H9 (cell line): Measurements from ENCODE around the gene SPRR2B. TPM values are rescaled to one million over a fixed set of nuclear protein-coding genes. Genes with fewer than 3 reads are reported as not detected.
A peak's percentile ranks its signal among the peaks of the same experiment; 100 is the strongest.

ENCODE experiments used
- DNase-seq: peaks from one replicate; pipeline ENCODE4 v3.0.0-alpha.2; 2017
- H2AFZ ChIP-seq: one replicate; pipeline ENCODE4 v1.6.1; 2013; ENCODE audit warnings: mild to moderate bottlenecking, low read length, control low read depth, moderate library complexity
- H2AK5ac ChIP-seq: 2 replicates; pipeline ENCODE4 v1.6.1; 2013; ENCODE audit warnings: low read length, control low read depth, mixed read lengths; ENCODE audit not compliant: insufficient read length
- H2BK120ac ChIP-seq: one replicate; pipeline ENCODE4 v1.6.1; 2013; ENCODE audit warnings: low read depth, mild to moderate bottlenecking, low read length, control low read depth, inconsistent platforms; ENCODE audit not compliant: poor library complexity, severe bottlenecking
- H2BK12ac ChIP-seq: 2 replicates; pipeline ENCODE4 v1.6.1; 2013; ENCODE audit warnings: low read length, control low read depth, mixed read lengths, low read depth; ENCODE audit not compliant: insufficient read length
- H2BK15ac ChIP-seq: 2 replicates; pipeline ENCODE4 v1.6.1; 2013; ENCODE audit warnings: low read depth, low read length, control low read depth
- H2BK20ac ChIP-seq: one replicate; pipeline ENCODE4 v1.6.1; 2013; ENCODE audit warnings: low read depth, mild to moderate bottlenecking, low read length, control low read depth, inconsistent platforms; ENCODE audit not compliant: poor library complexity, severe bottlenecking
- H2BK5ac ChIP-seq: 2 replicates; pipeline ENCODE4 v1.6.1; 2013; ENCODE audit warnings: low read length, control low read depth, mixed read lengths; ENCODE audit not compliant: insufficient read length
- H3K14ac ChIP-seq: 2 replicates; pipeline ENCODE4 v1.6.1; 2013; ENCODE audit warnings: low read length, control low read depth; ENCODE audit not compliant: insufficient read depth
- H3K18ac ChIP-seq: 2 replicates; pipeline ENCODE4 v1.6.1; 2013; ENCODE audit warnings: low read depth, mild to moderate bottlenecking, mixed read lengths, low read length, control low read depth; ENCODE audit not compliant: insufficient read length
- H3K23ac ChIP-seq: 2 replicates; pipeline ENCODE4 v1.6.1; 2013; ENCODE audit warnings: low read length, control low read depth, mixed read lengths, low read depth; ENCODE audit not compliant: insufficient read length
- H3K23me2 ChIP-seq: 2 replicates; pipeline ENCODE4 v1.6.1; 2013; ENCODE audit warnings: low read depth, mild to moderate bottlenecking, mixed read lengths, low read length, control low read depth; ENCODE audit not compliant: insufficient read length, poor library complexity, severe bottlenecking
- H3K27ac ChIP-seq: 2 replicates; pipeline ENCODE4 v1.5.1; 2013; ENCODE audit warnings: low read length, control low read depth, mixed read lengths, low read depth; ENCODE audit not compliant: insufficient read length
- H3K27me3 ChIP-seq: 2 replicates; pipeline ENCODE4 v1.6.1; 2013; ENCODE audit warnings: low read length, control low read depth, inconsistent platforms; ENCODE audit not compliant: insufficient read depth
- H3K4ac ChIP-seq: 2 replicates; pipeline ENCODE4 v1.6.1; 2013; ENCODE audit warnings: low read depth, mild to moderate bottlenecking, control low read depth, inconsistent platforms, low read length, moderate library complexity
- H3K4me1 ChIP-seq: 2 replicates; pipeline ENCODE4 v1.6.1; 2013; ENCODE audit warnings: low read length, control low read depth, inconsistent platforms; ENCODE audit not compliant: insufficient read depth
- H3K4me2 ChIP-seq: 2 replicates; pipeline ENCODE4 v1.6.1; 2013; ENCODE audit warnings: low read length, control low read depth, mixed read lengths; ENCODE audit not compliant: insufficient read length, insufficient read depth
- H3K56ac ChIP-seq: 2 replicates; pipeline ENCODE4 v1.6.1; 2013; ENCODE audit warnings: low read depth, mild to moderate bottlenecking, mixed read lengths, low read length, control low read depth; ENCODE audit not compliant: insufficient read length
- H3K79me1 ChIP-seq: 2 replicates; pipeline ENCODE4 v1.6.1; 2013; ENCODE audit warnings: low read depth, mild to moderate bottlenecking, moderate library complexity, low read length, control low read depth, inconsistent platforms; ENCODE audit not compliant: insufficient read depth, poor library complexity, severe bottlenecking
- H3K79me2 ChIP-seq: 2 replicates; pipeline ENCODE4 v1.6.1; 2013; ENCODE audit warnings: low read length, control low read depth, inconsistent platforms; ENCODE audit not compliant: insufficient read depth
- H3K9ac ChIP-seq: 2 replicates; pipeline ENCODE4 v1.6.1; 2013; ENCODE audit warnings: low read length, control low read depth, mixed read lengths; ENCODE audit not compliant: insufficient read length; ENCODE audit errors: extremely low read depth
- H3K9me3 ChIP-seq: one replicate; pipeline ENCODE4 v1.6.1; 2013; ENCODE audit warnings: low read depth, low read length, inconsistent platforms; ENCODE audit not compliant: control insufficient read depth
- H3T11ph ChIP-seq: one replicate; pipeline ENCODE4 v1.6.1; 2013; ENCODE audit warnings: mild to moderate bottlenecking, low read length, control low read depth, inconsistent platforms
- H4K20me1 ChIP-seq: one replicate; pipeline ENCODE4 v1.6.1; 2013; ENCODE audit not compliant: control insufficient read depth, insufficient read length, insufficient read depth
- H4K5ac ChIP-seq: 2 replicates; pipeline ENCODE4 v1.6.1; 2013; ENCODE audit warnings: low read depth, mild to moderate bottlenecking, mixed read lengths, low read length, control low read depth; ENCODE audit not compliant: insufficient read length
- H4K8ac ChIP-seq: replicated peaks from 2 replicates; pipeline ENCODE4 v1.6.1; 2013; ENCODE audit warnings: low read length, control low read depth, mixed read lengths, low read depth; ENCODE audit not compliant: insufficient read length
- H4K91ac ChIP-seq: 2 replicates; pipeline ENCODE4 v1.6.1; 2013; ENCODE audit warnings: low read depth, mild to moderate bottlenecking, moderate library complexity, mixed read lengths, low read length, control low read depth; ENCODE audit not compliant: insufficient read length
- H3K27ac Mint-ChIP-seq, 3 experiments: 2 replicates in 2 of 3; 3 replicates in 1 of 3; pipeline ENCODE4 v1.8.0; 2020 to 2021; ENCODE audit warnings: mixed read lengths in 3 of 3, mild to moderate bottlenecking in 1 of 3, moderate library complexity in 1 of 3
- H3K27me3 Mint-ChIP-seq: 2 replicates; pipeline ENCODE4 v1.8.0; 2021; ENCODE audit warnings: low read depth, mild to moderate bottlenecking, moderate library complexity, mixed read lengths
- H3K36me3 Mint-ChIP-seq, 3 experiments: 2 replicates in 2 of 3; 3 replicates in 1 of 3; pipeline ENCODE4 v1.8.0; 2020 to 2021; ENCODE audit warnings: low read depth in 3 of 3, mixed read lengths in 3 of 3; ENCODE audit not compliant: insufficient read depth in 1 of 3
- H3K4me1 Mint-ChIP-seq, 2 experiments: 2 replicates each; pipeline ENCODE4 v1.8.0; 2020; ENCODE audit warnings: mixed read lengths in 2 of 2
- H3K4me3 Mint-ChIP-seq, 2 experiments: 2 replicates in 1 of 2; 3 replicates in 1 of 2; pipeline ENCODE4 v1.8.0; 2020 to 2021; ENCODE audit warnings: mild to moderate bottlenecking in 2 of 2, mixed read lengths in 2 of 2, moderate library complexity in 1 of 2
- H3K9me3 Mint-ChIP-seq, 2 experiments: 2 replicates in 1 of 2; 3 replicates in 1 of 2; pipeline ENCODE4 v1.8.0; 2020; ENCODE audit warnings: mild to moderate bottlenecking in 2 of 2, mixed read lengths in 2 of 2, moderate library complexity in 1 of 2
- WGBS: extraction: QIAGEN DNeasy Blood & Tissue Kit; methylation state at CpG from one replicate; pipeline ENCODE4 v1.1.7; 2013; ENCODE audit warnings: missing lambda C conversion rate, low lambda C conversion rate, mixed read lengths; ENCODE audit not compliant: insufficient read length; ENCODE audit errors: extremely low coverage; 5-methylcytosine and 5-hydroxymethylcytosine counted together
- total RNA-seq: library from RNA; stranded (reverse); gene quantifications from 2 replicates; pipeline ENCODE4 v1.2.1, GENCODE V29; 2021
- TF ChIP-seq, protein P1 (sequence below): fragments of 200-600 bp; sonication (generic); conservative IDR thresholded peaks from 3 replicates; pipeline ENCODE4 v1.8.0; 2021; ENCODE audit warnings: antibody characterized with exemption, mild to moderate bottlenecking

Gene SPRR2B
- total RNA-seq, 1 experiment from 2014 or later = not detected

- H2AFZ ChIP-seq = no peak overlapping the region
- H3K36me3 Mint-ChIP-seq = no peaks in the 10 kb centered on the region
- no peaks in the 10 kb centered on the region for H3K23me2 ChIP-seq
- H3K79me2 ChIP-seq = no peaks in the 10 kb centered on the region
- TF ChIP-seq, protein P1, sequence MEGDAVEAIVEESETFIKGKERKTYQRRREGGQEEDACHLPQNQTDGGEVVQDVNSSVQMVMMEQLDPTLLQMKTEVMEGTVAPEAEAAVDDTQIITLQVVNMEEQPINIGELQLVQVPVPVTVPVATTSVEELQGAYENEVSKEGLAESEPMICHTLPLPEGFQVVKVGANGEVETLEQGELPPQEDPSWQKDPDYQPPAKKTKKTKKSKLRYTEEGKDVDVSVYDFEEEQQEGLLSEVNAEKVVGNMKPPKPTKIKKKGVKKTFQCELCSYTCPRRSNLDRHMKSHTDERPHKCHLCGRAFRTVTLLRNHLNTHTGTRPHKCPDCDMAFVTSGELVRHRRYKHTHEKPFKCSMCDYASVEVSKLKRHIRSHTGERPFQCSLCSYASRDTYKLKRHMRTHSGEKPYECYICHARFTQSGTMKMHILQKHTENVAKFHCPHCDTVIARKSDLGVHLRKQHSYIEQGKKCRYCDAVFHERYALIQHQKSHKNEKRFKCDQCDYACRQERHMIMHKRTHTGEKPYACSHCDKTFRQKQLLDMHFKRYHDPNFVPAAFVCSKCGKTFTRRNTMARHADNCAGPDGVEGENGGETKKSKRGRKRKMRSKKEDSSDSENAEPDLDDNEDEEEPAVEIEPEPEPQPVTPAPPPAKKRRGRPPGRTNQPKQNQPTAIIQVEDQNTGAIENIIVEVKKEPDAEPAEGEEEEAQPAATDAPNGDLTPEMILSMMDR = peak; percentile 69
- H3K4me1 ChIP-seq = peaks cover 3% of the 10 kb centered on the region; the same call in 1 of the 2 replicates
- H3K9me3 Mint-ChIP-seq = no peaks in the 10 kb centered on the region; a peak in 2 of 5 replicates
- no peak overlapping the region for H3K14ac ChIP-seq
- H4K5ac ChIP-seq = no peak overlapping the region
- no peaks in the 10 kb centered on the region for H4K20me1 ChIP-seq
- H3K4me1 Mint-ChIP-seq = peaks cover 6 to 7% of the 10 kb centered on the region in 2 experiments
- H2BK15ac ChIP-seq = no peak overlapping the region
- H3K27me3 Mint-ChIP-seq = no peaks in the 10 kb centered on the region
- no peak overlapping the region for H3K4ac ChIP-seq
- no peaks in the 10 kb centered on the region for H3K79me1 ChIP-seq
- H3K4me2 ChIP-seq = no peak overlapping the region
- WGBS = no CpG with 5 or more reads among the region's 3 CpGs
- no peak overlapping the region for H4K8ac ChIP-seq
- H2AK5ac ChIP-seq = no peak overlapping the region
- no peak overlapping the region for H2BK12ac ChIP-seq
- peak; percentile 35 for DNase-seq
- no peak overlapping the region for H2BK5ac ChIP-seq
- no peaks in the 10 kb centered on the region for H3K9me3 ChIP-seq
- H3K4me3 Mint-ChIP-seq = no peak overlapping the region; a peak in 1 of 5 replicates
- H2BK120ac ChIP-seq = no peak overlapping the region
- no peak overlapping the region for H3K18ac ChIP-seq
- H3K27me3 ChIP-seq = no peaks in the 10 kb centered on the region
- no peak overlapping the region for H3K27ac ChIP-seq
- no peak overlapping the region for H3K23ac ChIP-seq
- H3K27ac Mint-ChIP-seq = no peak overlapping the region
- no peak overlapping the region for H3T11ph ChIP-seq
- no peak overlapping the region for H3K56ac ChIP-seq
- H2BK20ac ChIP-seq = no peak overlapping the region
- no peak overlapping the region for H4K91ac ChIP-seq
- no peak overlapping the region for H3K9ac ChIP-seq
Measured at GRCh38 chr1:153032677-153033308, 38.6 kb downstream of the SPRR2B start.
